ENCODE data around the gene ARL6IP6. TPM values are rescaled to one million over a fixed set of nuclear protein-coding genes. Genes with fewer than 3 reads are reported as not detected.

ARL6IP6 gene
- polyA plus RNA-seq, 3 donors: 23.3 to 24.7 (median 23.4) TPM

GRCh38 chr2:152723918-152724317 is 5.5 kb downstream of the ARL6IP6 start:
- no peaks in the 10 kb centered on the region for H3K27me3 ChIP-seq (ENCODE audit: control insufficient read depth in 2 of 2, insufficient read depth in 2 of 2, low read length in 2 of 2)
- Mint-ChIP-seq H3K9me3 (no peaks in the 10 kb centered on the region), H3K27ac (no peak overlapping the region), H3K4me3 (no peak overlapping the region), H3K36me3 (peaks cover 12 to 32% of the 10 kb centered on the region in 2 donors), H3K4me1 (peaks cover 22% of the 10 kb centered on the region), H3K27me3 (ENCODE audit: low read depth in 3 of 3) (peaks cover 0 to 2% (median 0%) of the 10 kb centered on the region in 3 donors)
- H3K4me3 ChIP-seq (replicated peaks in 1 of 3; ENCODE audit: low read depth in 2 of 3, low read length in 3 of 3): no peak overlapping the region
- no peak overlapping the region for H2AFZ ChIP-seq (ENCODE audit: insufficient read depth, low read depth, low read length, poor library complexity, severe bottlenecking)
- no peak overlapping the region for H3K27ac ChIP-seq (ENCODE audit: low read depth in 1 of 2, low read length in 2 of 2)
- H3K4me2 ChIP-seq (replicated peaks; ENCODE audit: extremely low read depth, low read length, poor library complexity, severe bottlenecking): no peak overlapping the region
- no CpG with 5 or more reads among the region's 1 CpG for WGBS (ENCODE audit: insufficient coverage)
- no peak for DNase-seq
- peaks cover 98% of the 10 kb centered on the region for H3K79me2 ChIP-seq (ENCODE audit: insufficient read depth, low read length)
- no peaks in the 10 kb centered on the region for H3K9me3 ChIP-seq (replicated peaks in 1 of 2; ENCODE audit: control insufficient read depth in 1 of 2, insufficient read depth in 1 of 2, low read length in 2 of 2)
- intact Hi-C loops (cut with micrococcal nuclease): no loop called here
- TF ChIP-seq CTCF (IDR thresholded peaks at IDR 0.05): no peak
- peaks cover 14 to 18% of the 10 kb centered on the region in 2 donors for H3K4me1 ChIP-seq (ENCODE audit: control insufficient read depth in 1 of 2, insufficient read depth in 2 of 2, low read length in 2 of 2)
- peaks cover 3 to 52% of the 10 kb centered on the region in 2 donors for H3K36me3 ChIP-seq (replicated peaks in 1 of 2; ENCODE audit: control insufficient read depth in 1 of 2, insufficient read depth in 2 of 2, low read length in 2 of 2)
- peaks cover 13% of the 10 kb centered on the region for H4K20me1 ChIP-seq (ENCODE audit: insufficient read depth, low read length)
- H3K9ac ChIP-seq (ENCODE audit: insufficient read depth, low read length, poor library complexity, severe bottlenecking): no peak overlapping the region

- Histone ChIP-seq H4K20me1 (ENCODE audit: insufficient read depth, low read length) (peaks cover 17% of the 10 kb centered on the region), H3K9me3 (replicated peaks in 1 of 2; ENCODE audit: control insufficient read depth in 1 of 2, insufficient read depth in 1 of 2, low read length in 2 of 2) (no peaks in the 10 kb centered on the region), H3K9ac (ENCODE audit: insufficient read depth, low read length, poor library complexity, severe bottlenecking) (no peak overlapping the region), H3K4me2 (replicated peaks; ENCODE audit: extremely low read depth, low read length, poor library complexity, severe bottlenecking) (peak overlapping the region; percentile 55), H3K4me1 (ENCODE audit: control insufficient read depth in 1 of 2, insufficient read depth in 2 of 2, low read length in 2 of 2) (peaks cover 24 to 28% of the 10 kb centered on the region in 2 donors), H2AFZ (ENCODE audit: insufficient read depth, low read depth, low read length, poor library complexity, severe bottlenecking) (no peak overlapping the region), H3K4me3 (replicated peaks in 1 of 3; ENCODE audit: low read depth in 2 of 3, low read length in 3 of 3) (no peak overlapping the region), H3K27me3 (ENCODE audit: control insufficient read depth in 2 of 2, insufficient read depth in 2 of 2, low read length in 2 of 2) (no peaks in the 10 kb centered on the region), H3K27ac (ENCODE audit: low read depth in 1 of 2, low read length in 2 of 2) (peak overlapping the region in 1 of 2 donors; percentile 54), H3K36me3 (replicated peaks in 1 of 2; ENCODE audit: control insufficient read depth in 1 of 2, insufficient read depth in 2 of 2, low read length in 2 of 2) (peaks cover under 1 to 15% of the 10 kb centered on the region in 2 donors), H3K79me2 (ENCODE audit: insufficient read depth, low read length) (peaks cover 82% of the 10 kb centered on the region)
- Mint-ChIP-seq H3K9me3 (no peaks in the 10 kb centered on the region), H3K4me1 (peaks cover 29% of the 10 kb centered on the region), H3K27ac (peak overlapping the region in 6 of 7 donors; percentile 30 to 85 (median 46)), H3K36me3 (peaks cover 5 to 10% of the 10 kb centered on the region in 2 donors), H3K27me3 (ENCODE audit: low read depth in 3 of 3) (peaks cover 0 to 1% (median 0%) of the 10 kb centered on the region in 3 donors), H3K4me3 (no peak overlapping the region)
- no CpG with 5 or more reads among the region's 2 CpGs for WGBS (ENCODE audit: insufficient coverage)
- TF ChIP-seq CTCF (IDR thresholded peaks at IDR 0.05): no peak
- intact Hi-C loops (cut with micrococcal nuclease): no loop called here
- no peak for DNase-seq
Observed at GRCh38 chr2:152729844-152730243, 11.4 kb downstream of the ARL6IP6 start.
